Upper lobe of left lung (tissue), 6 donors: ENCODE measurements around the gene FOXL3. TPM values are rescaled to one million over a fixed set of nuclear protein-coding genes. Genes with fewer than 3 reads are reported as not detected.

Experiments used
- ATAC-seq, 2 donors: fragments of 200-7000 bp; cut with Tn5 transposase; one replicate each; pipeline ENCODE4 v1.9.1; 2022; ENCODE audit warnings: mild to moderate bottlenecking in 2 of 2, moderate library complexity in 2 of 2; ENCODE audit not compliant: low FRiP score in 2 of 2
- DNase-seq, 2 donors: peaks; one replicate each; pipeline ENCODE4 v3.0.0-alpha.2; 2019 to 2020
- H3K27ac ChIP-seq, 4 donors: fragments of 200-600 bp; sonication (generic); one replicate each; pipeline ENCODE4 v1.5.1; 2016 to 2019
- H3K27me3 ChIP-seq, 4 donors: fragments of 200-600 bp; sonication (generic); one replicate each; pipeline ENCODE4 v1.5.1; 2017 to 2019
- H3K36me3 ChIP-seq, 4 donors: fragments of 200-600 bp; sonication (generic); one replicate each; pipeline ENCODE4 v1.5.1; 2016 to 2019
- H3K4me1 ChIP-seq, 4 donors: fragments of 200-600 bp; sonication (generic); one replicate each; pipeline ENCODE4 v1.5.1; 2018 to 2019
- H3K4me3 ChIP-seq, 4 donors: fragments of 200-600 bp; sonication (generic); one replicate each; pipeline ENCODE4 v1.5.1; 2017 to 2019; ENCODE audit warnings: mild to moderate bottlenecking in 2 of 4, moderate library complexity in 1 of 4
- H3K9me3 ChIP-seq, 4 donors: fragments of 200-600 bp; sonication (generic); one replicate each; pipeline ENCODE4 v1.5.1; 2018 to 2019
- EP300 ChIP-seq, 4 donors: sonication (generic); formaldehyde crosslinking; IDR thresholded peaks; one replicate each; pipeline ENCODE4 v1.5.1; 2017; ENCODE audit warnings: antibody characterized with exemption in 4 of 4, control low read depth in 2 of 4
- POLR2A ChIP-seq, 4 donors: fragments of 450-650 bp; IDR thresholded peaks; one replicate each; pipeline ENCODE4 v1.5.1; 2016 to 2017; ENCODE audit warnings: antibody characterized with exemption in 4 of 4, mild to moderate bottlenecking in 2 of 4
- POLR2AphosphoS5 ChIP-seq, 2 donors: sonication (generic); formaldehyde crosslinking; IDR thresholded peaks; one replicate each; pipeline ENCODE4 v1.5.1; 2017; ENCODE audit warnings: antibody characterized with exemption in 2 of 2
- WGBS, 2 donors: methylation state at CpG; one replicate each; pipeline ENCODE4 v1.1.5; 2017 to 2018; 5-methylcytosine and 5-hydroxymethylcytosine counted together
- total RNA-seq, 6 donors: library from RNA; depleted of rRNA in 4 of 6; stranded (reverse); fragments of >200 nt in 4 of 6; gene quantifications; one replicate each; pipeline versions ENCODE4 v1.1.0 to v1.2.1, GENCODE V29; 2016 to 2021
- TF ChIP-seq, protein P1 (sequence below), 6 experiments: fragments of 450-650 bp in 4 of 6; fragments of 200-600 bp in 2 of 6; sonication (generic) in 2 of 6; IDR thresholded peaks; one replicate each; pipeline ENCODE4 v1.5.1; 2016 to 2019; ENCODE audit warnings: antibody characterized with exemption in 6 of 6
- donor health status: DM: no; HTN: no; CAD: no; lungs with moderate emphysema.
- donor health status: DM: no; HTN: yes; CAD: no; lungs with severe emphysema.

Gene FOXL3
- total RNA-seq, 6 donors from 2014 or later: not detected

DNA sequence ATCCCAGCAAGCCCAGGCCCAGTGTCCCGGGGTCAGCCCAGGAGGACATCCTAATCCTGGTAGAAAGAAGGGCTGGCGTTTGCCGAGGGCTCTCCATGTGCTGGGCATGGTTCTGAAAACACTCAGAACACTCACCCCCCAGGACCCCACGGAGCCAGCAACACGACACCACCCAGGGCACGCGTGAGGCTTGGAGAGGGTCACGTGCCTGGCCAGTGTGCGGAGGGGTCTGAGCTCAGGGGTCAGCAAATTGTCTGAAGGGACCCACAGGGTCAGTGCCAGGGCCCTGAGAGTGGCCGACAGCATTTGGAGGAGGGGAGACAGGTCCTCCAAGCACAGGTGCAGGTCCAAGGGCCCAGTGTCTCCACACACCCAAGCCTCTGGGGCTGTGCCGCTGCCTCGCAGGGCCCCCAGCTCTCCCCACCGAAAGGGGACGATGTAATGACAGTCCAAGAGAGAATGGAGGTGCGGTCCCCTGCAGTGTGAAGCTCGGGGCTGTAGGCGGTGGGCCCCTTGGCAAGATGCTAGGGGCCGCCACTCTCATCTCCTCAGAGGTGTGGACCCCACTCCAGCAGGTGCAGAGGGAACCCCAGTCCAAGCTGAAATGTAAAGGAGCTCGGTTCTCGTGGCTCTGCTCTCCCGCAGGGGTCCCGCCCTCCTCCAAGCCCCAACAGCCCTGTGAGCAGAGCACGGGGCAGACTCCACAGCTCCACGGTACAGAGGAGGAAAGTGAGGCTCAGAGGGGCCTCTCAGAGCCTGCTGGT lies 7.8 kb downstream of the FOXL3 start:
- H3K27me3 ChIP-seq: no peaks in the 10 kb centered on the region
- TF ChIP-seq, protein P1, sequence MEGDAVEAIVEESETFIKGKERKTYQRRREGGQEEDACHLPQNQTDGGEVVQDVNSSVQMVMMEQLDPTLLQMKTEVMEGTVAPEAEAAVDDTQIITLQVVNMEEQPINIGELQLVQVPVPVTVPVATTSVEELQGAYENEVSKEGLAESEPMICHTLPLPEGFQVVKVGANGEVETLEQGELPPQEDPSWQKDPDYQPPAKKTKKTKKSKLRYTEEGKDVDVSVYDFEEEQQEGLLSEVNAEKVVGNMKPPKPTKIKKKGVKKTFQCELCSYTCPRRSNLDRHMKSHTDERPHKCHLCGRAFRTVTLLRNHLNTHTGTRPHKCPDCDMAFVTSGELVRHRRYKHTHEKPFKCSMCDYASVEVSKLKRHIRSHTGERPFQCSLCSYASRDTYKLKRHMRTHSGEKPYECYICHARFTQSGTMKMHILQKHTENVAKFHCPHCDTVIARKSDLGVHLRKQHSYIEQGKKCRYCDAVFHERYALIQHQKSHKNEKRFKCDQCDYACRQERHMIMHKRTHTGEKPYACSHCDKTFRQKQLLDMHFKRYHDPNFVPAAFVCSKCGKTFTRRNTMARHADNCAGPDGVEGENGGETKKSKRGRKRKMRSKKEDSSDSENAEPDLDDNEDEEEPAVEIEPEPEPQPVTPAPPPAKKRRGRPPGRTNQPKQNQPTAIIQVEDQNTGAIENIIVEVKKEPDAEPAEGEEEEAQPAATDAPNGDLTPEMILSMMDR (IDR thresholded peaks at IDR 0.05): no peak
- TF ChIP-seq POLR2A (IDR thresholded peaks at IDR 0.05): no peak
- TF ChIP-seq EP300 (IDR thresholded peaks at IDR 0.05): no peak
- no peak for TF ChIP-seq POLR2AphosphoS5 (IDR thresholded peaks at IDR 0.05)
- H3K27ac ChIP-seq: no peak overlapping the region
- 83 to 89% methylated on average over 17 to 24 of the region's 24 CpGs for WGBS, 2 donors
- H3K36me3 ChIP-seq: no peaks in the 10 kb centered on the region
- no peaks in the 10 kb centered on the region for H3K9me3 ChIP-seq
- H3K4me3 ChIP-seq: no peak overlapping the region
- H3K4me1 ChIP-seq: peaks cover 0 to 15% (median 9%) of the 10 kb centered on the region in 4 donors
- DNase-seq (peak in 1 of 2 donors; percentile 16), ATAC-seq (no peak)

DNA sequence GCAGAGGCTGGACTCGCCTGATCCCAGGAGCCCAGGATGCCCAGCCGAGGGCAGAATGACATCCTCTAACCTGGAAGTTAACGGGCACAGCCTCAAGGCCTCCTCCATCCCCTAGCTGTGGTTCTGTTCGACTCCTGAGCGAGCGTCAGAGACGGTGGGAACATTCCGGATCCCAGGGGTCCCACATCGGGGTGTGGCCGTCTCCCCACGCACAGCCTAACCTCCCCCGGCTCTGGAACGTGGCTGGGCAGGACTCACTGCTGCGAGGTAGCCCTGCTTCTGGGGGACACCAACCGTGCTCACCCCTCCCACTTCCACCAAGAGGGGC lies 8.4 kb downstream of the FOXL3 start:
- no peaks in the 10 kb centered on the region for H3K36me3 ChIP-seq

DNA sequence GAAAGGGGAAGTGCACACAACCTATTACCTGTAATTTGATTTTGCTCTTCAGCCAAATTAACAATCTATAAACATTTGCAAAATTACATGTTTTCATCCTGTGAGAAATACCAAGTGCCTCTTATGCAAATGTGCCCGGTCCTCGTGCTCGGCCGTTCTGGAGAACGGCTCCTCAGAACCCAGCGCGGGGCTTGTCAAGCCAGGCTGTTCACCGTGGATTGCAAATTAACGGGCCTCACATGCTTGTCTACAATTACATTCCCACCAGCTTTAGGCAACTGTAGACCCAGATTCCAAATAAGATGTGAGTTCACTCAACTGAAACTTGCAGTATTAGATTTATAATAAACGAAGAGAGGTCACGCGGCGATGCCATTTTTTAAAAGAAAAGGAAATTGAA lies 8.8 kb downstream of the FOXL3 start:
- no peaks in the 10 kb centered on the region for H3K27me3 ChIP-seq
- no peaks in the 10 kb centered on the region for H3K36me3 ChIP-seq
- WGBS, 2 donors: 67% methylated on average over 13 of the region's 13 CpGs
- TF ChIP-seq, protein P1 (IDR thresholded peaks at IDR 0.05): no peak
- TF ChIP-seq EP300 (IDR thresholded peaks at IDR 0.05): no peak
- no peak for TF ChIP-seq POLR2AphosphoS5 (IDR thresholded peaks at IDR 0.05)
- TF ChIP-seq POLR2A (IDR thresholded peaks at IDR 0.05): no peak
- ATAC-seq (no peak), DNase-seq (peak in 1 of 2 donors; percentile 16)
- H3K4me3 ChIP-seq: no peak overlapping the region
- H3K4me1 ChIP-seq: peaks cover 0 to 15% (median 9%) of the 10 kb centered on the region in 4 donors
- no peaks in the 10 kb centered on the region for H3K9me3 ChIP-seq
- no peak overlapping the region for H3K27ac ChIP-seq

More for the DNA sequence above, 8.4 kb downstream of the FOXL3 start:
- peaks cover 0 to 15% (median 9%) of the 10 kb centered on the region in 4 donors for H3K4me1 ChIP-seq
- no peak for ATAC-seq
- TF ChIP-seq POLR2AphosphoS5 (IDR thresholded peaks at IDR 0.05) (no peak), EP300 (IDR thresholded peaks at IDR 0.05) (no peak), POLR2A (IDR thresholded peaks at IDR 0.05) (no peak)
- TF ChIP-seq, protein P1 (IDR thresholded peaks at IDR 0.05): no peak
- no peak overlapping the region for H3K27ac ChIP-seq
- no peak overlapping the region for H3K4me3 ChIP-seq
- H3K9me3 ChIP-seq: no peaks in the 10 kb centered on the region
- DNase-seq: peak in 1 of 2 donors; percentile 10
- H3K27me3 ChIP-seq: no peaks in the 10 kb centered on the region
- WGBS, 2 donors: 84% methylated on average over 15 of the region's 15 CpGs; no CpG with 5 or more reads in 1 of the 2 donors

DNA sequence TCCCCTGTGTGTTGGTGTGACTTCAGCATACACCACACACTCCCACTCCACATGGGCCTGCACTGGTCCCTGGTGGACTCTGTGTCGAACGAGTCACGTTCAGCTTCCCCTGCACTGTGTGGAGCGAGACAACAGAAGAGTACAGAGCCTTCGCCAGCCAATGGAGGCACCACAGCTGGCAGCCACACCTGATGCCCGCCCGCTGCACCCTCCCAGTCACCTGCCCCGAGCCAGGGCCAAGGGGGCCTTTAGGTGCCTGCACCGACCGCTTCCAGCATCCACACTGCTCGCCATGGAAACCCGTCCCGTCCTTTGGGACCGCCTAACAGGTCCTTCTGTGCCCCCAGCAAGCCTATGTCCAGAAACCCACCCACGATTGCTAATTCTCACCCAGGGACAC lies 9.2 kb downstream of the FOXL3 start:
- 90 to 92% methylated on average over 15 of the region's 15 CpGs for WGBS, 2 donors
- no peak overlapping the region for H3K4me3 ChIP-seq

More for the DNA sequence above, 9.2 kb downstream of the FOXL3 start:
- Histone ChIP-seq H3K9me3 (no peaks in the 10 kb centered on the region), H3K36me3 (no peaks in the 10 kb centered on the region), H3K27ac (no peak overlapping the region), H3K27me3 (no peaks in the 10 kb centered on the region), H3K4me1 (peaks cover 0 to 13% (median 9%) of the 10 kb centered on the region in 4 donors)
- TF ChIP-seq POLR2AphosphoS5 (IDR thresholded peaks at IDR 0.05): no peak
- TF ChIP-seq POLR2A (IDR thresholded peaks at IDR 0.05): no peak
- TF ChIP-seq EP300 (IDR thresholded peaks at IDR 0.05): no peak
- TF ChIP-seq, protein P1 (IDR thresholded peaks at IDR 0.05): no peak
- peak in 1 of 2 donors; percentile 12 for DNase-seq
- ATAC-seq: no peak
